Smooth muscle cell (in vitro differentiated cells): ENCODE results near the gene CHRM5. TPM values are rescaled to one million over a fixed set of nuclear protein-coding genes. Genes with fewer than 3 reads are reported as not detected.
A peak's percentile ranks its signal among the peaks of the same experiment; 100 is the strongest.

Experiments
- DNase-seq: peaks from one replicate; lab custom pipeline; 2025; ENCODE audit not compliant: unreplicated experiment; lab: John Stamatoyannopoulos, UW
- H2AFZ ChIP-seq: fragments of 200-600 bp; sonication (generic); 2 replicates; pipeline ENCODE4 v1.6.0; 2016; ENCODE audit warnings: antibody characterized with exemption, low read depth, mild to moderate bottlenecking
- H3F3A ChIP-seq: fragments of 200-600 bp; sonication (generic); 2 replicates; pipeline ENCODE4 v1.6.0; 2017; ENCODE audit warnings: antibody characterized with exemption, low read depth
- H3K27ac ChIP-seq: fragments of 200-600 bp; sonication (generic); 2 replicates; pipeline ENCODE4 v1.5.1; 2016; ENCODE audit warnings: low read depth, mild to moderate bottlenecking
- H3K27me3 ChIP-seq: fragments of 200-600 bp; sonication (generic); 2 replicates; pipeline ENCODE4 v1.6.1; 2016; ENCODE audit warnings: low read depth, mild to moderate bottlenecking
- H3K36me3 ChIP-seq: fragments of 200-600 bp; sonication (generic); 2 replicates; pipeline ENCODE4 v1.5.1; 2016; ENCODE audit warnings: low read depth
- H3K4me1 ChIP-seq: fragments of 200-600 bp; sonication (generic); 2 replicates; pipeline ENCODE4 v1.5.1; 2016; ENCODE audit warnings: low read depth
- H3K4me2 ChIP-seq: fragments of 200-600 bp; sonication (generic); 2 replicates; pipeline ENCODE4 v1.6.0; 2016; ENCODE audit warnings: mild to moderate bottlenecking
- H3K4me3 ChIP-seq: fragments of 200-600 bp; sonication (generic); 2 replicates; pipeline ENCODE4 v1.5.1; 2016; ENCODE audit warnings: mild to moderate bottlenecking
- H3K79me2 ChIP-seq: fragments of 200-600 bp; sonication (generic); 2 replicates; pipeline ENCODE4 v1.6.0; 2016; ENCODE audit warnings: low read depth, mild to moderate bottlenecking
- H3K9ac ChIP-seq: fragments of 200-600 bp; sonication (generic); 2 replicates; pipeline ENCODE4 v1.6.0; 2016; ENCODE audit warnings: low read depth
- H3K9me3 ChIP-seq: fragments of 200-600 bp; sonication (generic); replicated peaks from 2 replicates; pipeline ENCODE4 v1.5.1; 2016; ENCODE audit warnings: low read depth
- H4K20me1 ChIP-seq: fragments of 200-600 bp; sonication (generic); 2 replicates; pipeline ENCODE4 v1.6.0; 2016; ENCODE audit warnings: low read depth
- WGBS: methylation state at CpG from one replicate; pipeline ENCODE4 v1.1.7; 2016; ENCODE audit warnings: low lambda C conversion rate; 5-methylcytosine and 5-hydroxymethylcytosine counted together
- polyA plus RNA-seq: library from polyadenylated mRNA; unstranded; fragments of >200 nt; fragmentation: Nextera tagmentation; extraction: Ambion mirVana; gene quantifications from 2 replicates; pipeline ENCODE4 v1.2.1, GENCODE V29; 2016
- total RNA-seq: library from RNA; depleted of rRNA; stranded (reverse); fragments of >200 nt; gene quantifications from 2 replicates; pipeline ENCODE4 v1.2.3, GENCODE V29; 2014
- TF ChIP-seq, protein P1 (sequence below): fragments of 200-600 bp; sonication (generic); IDR thresholded peaks from 2 replicates; pipeline ENCODE4 v1.5.1; 2017; ENCODE audit warnings: borderline replicate concordance, mild to moderate bottlenecking, antibody characterized with exemption; ENCODE audit not compliant: insufficient read depth, poor library complexity, severe bottlenecking

The CHRM5 gene
- total and polyA plus RNA-seq, 2 experiments from 2014 or later, result 0.05 TPM; not detected in 1

- H3K27me3 ChIP-seq, result no peaks in the 10 kb centered on the region
- TF ChIP-seq, protein P1, sequence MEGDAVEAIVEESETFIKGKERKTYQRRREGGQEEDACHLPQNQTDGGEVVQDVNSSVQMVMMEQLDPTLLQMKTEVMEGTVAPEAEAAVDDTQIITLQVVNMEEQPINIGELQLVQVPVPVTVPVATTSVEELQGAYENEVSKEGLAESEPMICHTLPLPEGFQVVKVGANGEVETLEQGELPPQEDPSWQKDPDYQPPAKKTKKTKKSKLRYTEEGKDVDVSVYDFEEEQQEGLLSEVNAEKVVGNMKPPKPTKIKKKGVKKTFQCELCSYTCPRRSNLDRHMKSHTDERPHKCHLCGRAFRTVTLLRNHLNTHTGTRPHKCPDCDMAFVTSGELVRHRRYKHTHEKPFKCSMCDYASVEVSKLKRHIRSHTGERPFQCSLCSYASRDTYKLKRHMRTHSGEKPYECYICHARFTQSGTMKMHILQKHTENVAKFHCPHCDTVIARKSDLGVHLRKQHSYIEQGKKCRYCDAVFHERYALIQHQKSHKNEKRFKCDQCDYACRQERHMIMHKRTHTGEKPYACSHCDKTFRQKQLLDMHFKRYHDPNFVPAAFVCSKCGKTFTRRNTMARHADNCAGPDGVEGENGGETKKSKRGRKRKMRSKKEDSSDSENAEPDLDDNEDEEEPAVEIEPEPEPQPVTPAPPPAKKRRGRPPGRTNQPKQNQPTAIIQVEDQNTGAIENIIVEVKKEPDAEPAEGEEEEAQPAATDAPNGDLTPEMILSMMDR, result peak; percentile 67
- H3K4me3 ChIP-seq, result no peak overlapping the region
- H4K20me1 ChIP-seq, result no peaks in the 10 kb centered on the region
- no peaks in the 10 kb centered on the region for H3K9me3 ChIP-seq
- no peak overlapping the region for H3K27ac ChIP-seq
- no peaks in the 10 kb centered on the region for H3F3A ChIP-seq
- no peak overlapping the region for H3K9ac ChIP-seq
- DNase-seq, result no peak
- H3K4me1 ChIP-seq, result no peaks in the 10 kb centered on the region
- no peak overlapping the region for H2AFZ ChIP-seq
- WGBS, result 49% methylated on average over 8 of the region's 8 CpGs
- no peaks in the 10 kb centered on the region for H3K36me3 ChIP-seq
- H3K4me2 ChIP-seq, result no peak overlapping the region
- no peaks in the 10 kb centered on the region for H3K79me2 ChIP-seq
Measured at GRCh38 chr15:33963831-33964664, 4.2 kb upstream of the CHRM5 start.

DNA sequence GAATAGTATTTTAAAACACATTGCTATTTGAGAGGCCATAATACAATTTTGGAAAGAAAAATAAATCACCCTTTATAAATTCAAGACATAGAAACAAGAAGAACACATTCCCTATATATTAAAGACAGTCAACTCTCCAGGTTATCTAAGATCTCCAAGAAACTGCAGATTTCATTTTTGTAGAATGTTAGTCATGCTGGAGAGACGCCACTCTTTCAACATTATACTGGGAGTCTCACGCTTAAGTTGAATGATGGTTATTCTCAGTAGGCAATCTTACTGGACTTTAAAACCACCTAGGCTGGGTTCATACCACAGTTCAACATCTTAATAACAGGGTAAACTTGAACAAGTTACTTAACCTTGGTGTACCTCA is 3.6 kb upstream of the CHRM5 start:
- Histone ChIP-seq H3K4me3 (no peak overlapping the region), H3K27me3 (no peaks in the 10 kb centered on the region), H3K27ac (no peak overlapping the region), H2AFZ (no peak overlapping the region), H3K79me2 (no peaks in the 10 kb centered on the region), H3F3A (no peaks in the 10 kb centered on the region), H3K4me1 (no peaks in the 10 kb centered on the region), H3K4me2 (no peak overlapping the region), H3K36me3 (no peaks in the 10 kb centered on the region), H3K9ac (no peak overlapping the region), H3K9me3 (no peaks in the 10 kb centered on the region), H4K20me1 (no peaks in the 10 kb centered on the region)
- no peak for DNase-seq
- 97% methylated on average over 2 of the region's 2 CpGs for WGBS
- TF ChIP-seq, protein P1, result no peak

- Histone ChIP-seq H3K27me3 (no peaks in the 10 kb centered on the region), H3K27ac (no peak overlapping the region), H3K4me1 (no peaks in the 10 kb centered on the region), H3F3A (no peaks in the 10 kb centered on the region), H3K79me2 (no peaks in the 10 kb centered on the region), H3K4me2 (peak overlapping the region; percentile 39), H3K9me3 (no peaks in the 10 kb centered on the region), H4K20me1 (no peaks in the 10 kb centered on the region), H3K36me3 (no peaks in the 10 kb centered on the region), H3K4me3 (no peak overlapping the region), H2AFZ (no peak overlapping the region), H3K9ac (no peak overlapping the region)
- DNase-seq, result no peak
- 72% methylated on average over 3 of the region's 3 CpGs for WGBS
- TF ChIP-seq, protein P1, result no peak
Measured at GRCh38 chr15:33968821-33969220, 524 bp downstream of the CHRM5 start.

DNA sequence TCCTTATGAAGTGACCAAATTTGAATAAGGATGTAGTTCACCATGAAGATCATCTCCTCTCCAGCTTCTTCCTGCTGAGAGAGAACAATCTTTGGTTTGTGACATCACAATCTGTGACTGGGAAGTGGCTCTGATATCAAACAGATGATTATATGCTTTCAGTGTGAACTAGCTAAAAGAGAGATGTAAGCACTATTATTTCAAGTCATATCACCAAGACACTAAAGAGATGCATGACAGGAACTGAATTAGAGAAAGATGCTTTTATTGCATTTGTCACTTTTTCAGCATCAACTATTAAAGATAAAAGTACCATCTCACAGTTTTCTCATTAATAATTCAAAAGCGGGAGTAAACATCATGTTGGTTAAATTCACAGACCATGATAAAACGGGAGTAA is 3.5 kb downstream of the CHRM5 start:
- 87% methylated on average over 2 of the region's 2 CpGs for WGBS
- no peak for DNase-seq
- H3K79me2 ChIP-seq, result no peaks in the 10 kb centered on the region
- no peak overlapping the region for H3K4me2 ChIP-seq
- H3K4me3 ChIP-seq, result no peak overlapping the region
- H2AFZ ChIP-seq, result no peak overlapping the region
- TF ChIP-seq, protein P1, result no peak
- H3K27ac ChIP-seq, result no peak overlapping the region
- no peaks in the 10 kb centered on the region for H3K27me3 ChIP-seq
- H3K9me3 ChIP-seq, result no peaks in the 10 kb centered on the region
- H3K4me1 ChIP-seq, result no peaks in the 10 kb centered on the region
- H4K20me1 ChIP-seq, result no peaks in the 10 kb centered on the region
- no peaks in the 10 kb centered on the region for H3K36me3 ChIP-seq
- H3K9ac ChIP-seq, result no peak overlapping the region
- no peaks in the 10 kb centered on the region for H3F3A ChIP-seq
